Measurements from ENCODE around the gene FEM1B.

The FEM1B gene

GRCh38 chr15:68307131-68307928, 29.8 kb downstream of the FEM1B start:
- Mint-ChIP-seq H3K27ac (no peak overlapping the region), H3K4me1 (peaks cover 20% of the 10 kb centered on the region), H3K9me3 (no peaks in the 10 kb centered on the region), H3K27me3 (peaks cover 11% of the 10 kb centered on the region), H3K4me3 (peak overlapping the region in 1 of 2 donors; percentile 59)
- no peak for DNase-seq
- no peak for ATAC-seq

GRCh38 chr15:68309024-68309423, 31.5 kb downstream of the FEM1B start:
- peaks cover 17% of the 10 kb centered on the region for H3K4me1 Mint-ChIP-seq
- no peak overlapping the region for H3K27ac Mint-ChIP-seq
- ATAC-seq (no peak), DNase-seq (no peak)
- H3K27me3 Mint-ChIP-seq = peaks cover 11% of the 10 kb centered on the region
- H3K9me3 Mint-ChIP-seq = no peaks in the 10 kb centered on the region
- H3K4me3 Mint-ChIP-seq = no peak overlapping the region

DNA sequence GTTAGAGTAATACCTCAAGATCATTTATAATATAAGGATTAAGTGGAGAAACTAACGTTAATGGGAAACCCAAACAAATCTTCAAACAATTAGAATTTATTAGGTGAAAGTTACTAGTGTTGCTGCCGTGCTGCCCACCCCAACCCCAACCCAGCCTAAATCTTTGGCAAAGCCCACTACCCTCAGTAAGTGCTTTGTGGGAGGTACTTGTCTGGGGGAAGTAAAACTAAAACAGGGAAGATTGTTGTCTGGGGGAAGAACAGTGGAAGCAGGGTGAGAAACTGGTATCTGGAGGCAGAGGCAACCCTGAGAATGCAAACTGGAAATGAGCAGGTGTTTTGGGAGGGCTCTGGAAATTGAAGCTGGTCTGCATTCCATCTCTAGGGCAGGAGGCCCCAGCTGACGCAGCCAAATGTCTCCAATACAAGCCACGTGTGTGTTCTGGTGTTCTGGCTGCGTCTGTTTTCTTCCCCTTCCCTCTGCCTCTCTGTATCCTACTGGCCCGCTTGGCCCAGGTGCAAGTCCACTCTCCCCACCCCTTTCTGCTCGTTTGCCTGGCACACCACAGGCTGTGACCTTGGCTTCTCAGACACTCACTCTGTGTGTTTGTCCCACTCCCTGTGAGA, 32.7 kb downstream of the FEM1B start:
- Mint-ChIP-seq H3K4me3 (no peak overlapping the region), H3K4me1 (peaks cover 11% of the 10 kb centered on the region), H3K9me3 (no peaks in the 10 kb centered on the region), H3K27ac (no peak overlapping the region), H3K27me3 (peaks cover 11% of the 10 kb centered on the region)
- no peak for ATAC-seq
- no peak for DNase-seq

GRCh38 chr15:68310804-68311463, 33.4 kb downstream of the FEM1B start:
- H3K27ac Mint-ChIP-seq = no peak overlapping the region
- no peaks in the 10 kb centered on the region for H3K9me3 Mint-ChIP-seq
- peaks cover 11% of the 10 kb centered on the region for H3K27me3 Mint-ChIP-seq
- no peak overlapping the region for H3K4me3 Mint-ChIP-seq
- DNase-seq (no peak), ATAC-seq (no peak)
- H3K4me1 Mint-ChIP-seq = peaks cover 11% of the 10 kb centered on the region

DNA sequence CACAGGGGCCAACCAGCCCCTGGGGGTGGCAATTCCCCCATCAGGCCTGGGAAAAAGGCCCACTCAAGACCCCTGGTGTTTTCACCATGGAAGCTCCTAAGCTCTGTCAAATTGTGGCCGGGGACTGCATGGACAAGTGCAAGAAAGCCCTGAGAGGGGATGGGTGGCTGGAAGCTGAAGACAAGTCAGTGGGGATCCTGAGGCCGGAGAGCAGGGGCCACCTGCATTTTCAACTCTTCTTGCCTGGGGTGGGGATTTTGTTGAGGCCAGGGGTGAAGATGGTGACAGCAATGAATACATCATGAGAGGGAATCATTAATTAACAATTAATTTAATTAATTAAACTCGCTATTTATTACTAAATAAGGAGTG, 33.9 kb downstream of the FEM1B start:
- H3K9me3 Mint-ChIP-seq = no peaks in the 10 kb centered on the region
- DNase-seq (no peak), ATAC-seq (no peak)
- no peak overlapping the region for H3K27ac Mint-ChIP-seq
- peaks cover 6% of the 10 kb centered on the region for H3K4me1 Mint-ChIP-seq
- H3K27me3 Mint-ChIP-seq = peaks cover 11% of the 10 kb centered on the region
- no peak overlapping the region for H3K4me3 Mint-ChIP-seq

- H3K27me3 Mint-ChIP-seq = peaks cover 9% of the 10 kb centered on the region
- no peak overlapping the region for H3K4me3 Mint-ChIP-seq
- H3K9me3 Mint-ChIP-seq = no peaks in the 10 kb centered on the region
- no peak for DNase-seq
- ATAC-seq = no peak
- peaks cover under 1% of the 10 kb centered on the region for H3K4me1 Mint-ChIP-seq
- no peak overlapping the region for H3K27ac Mint-ChIP-seq
These were observed 34.5 kb downstream of the FEM1B start for GRCh38 chr15:68311859-68312557.

DNA sequence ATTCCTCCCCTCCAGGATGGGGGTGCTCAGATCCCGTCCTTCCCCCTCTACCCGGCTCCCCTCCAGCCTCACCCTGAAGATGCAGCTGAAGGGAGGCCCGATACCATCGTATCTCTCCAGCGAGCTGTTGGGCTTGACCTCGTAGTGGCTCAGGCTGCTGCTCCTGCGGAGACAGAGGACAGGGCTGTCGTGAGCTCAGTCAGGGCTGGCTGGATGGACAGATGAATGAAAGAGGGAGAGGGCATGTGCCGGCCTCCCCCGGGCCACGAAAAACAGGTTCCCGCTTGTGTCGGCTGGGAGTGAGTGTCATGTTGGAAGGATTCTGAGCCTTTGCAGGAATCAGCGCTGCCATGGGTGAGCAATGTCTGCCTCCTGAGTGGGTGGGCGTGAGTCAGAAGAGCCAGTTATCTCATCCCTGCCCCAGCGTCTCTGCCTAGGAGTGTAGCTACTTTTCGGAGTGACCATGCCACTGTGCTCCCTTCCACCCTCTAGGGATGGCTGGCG, 35.2 kb downstream of the FEM1B start:
- Mint-ChIP-seq H3K9me3 (no peaks in the 10 kb centered on the region), H3K27ac (no peak overlapping the region), H3K27me3 (peaks cover 1% of the 10 kb centered on the region), H3K4me1 (no peaks in the 10 kb centered on the region), H3K4me3 (no peak overlapping the region)
- no peak for DNase-seq
- ATAC-seq = no peak

- H3K4me3 Mint-ChIP-seq = no peak overlapping the region
- DNase-seq = no peak
- no peaks in the 10 kb centered on the region for H3K4me1 Mint-ChIP-seq
- H3K27me3 Mint-ChIP-seq = no peaks in the 10 kb centered on the region
- peak; percentile 15 for ATAC-seq
- peak overlapping the region in 1 of 2 donors; percentile 51 for H3K27ac Mint-ChIP-seq
- no peaks in the 10 kb centered on the region for H3K9me3 Mint-ChIP-seq
These were observed 36.2 kb downstream of the FEM1B start for GRCh38 chr15:68313501-68314410.

- no peak for ATAC-seq
- DNase-seq = no peak
- H3K4me3 Mint-ChIP-seq = no peak overlapping the region
- no peaks in the 10 kb centered on the region for H3K27me3 Mint-ChIP-seq
- no peaks in the 10 kb centered on the region for H3K4me1 Mint-ChIP-seq
- H3K27ac Mint-ChIP-seq = no peak overlapping the region
- H3K9me3 Mint-ChIP-seq = no peaks in the 10 kb centered on the region
These were observed 37.0 kb downstream of the FEM1B start for GRCh38 chr15:68314563-68314962.

DNA sequence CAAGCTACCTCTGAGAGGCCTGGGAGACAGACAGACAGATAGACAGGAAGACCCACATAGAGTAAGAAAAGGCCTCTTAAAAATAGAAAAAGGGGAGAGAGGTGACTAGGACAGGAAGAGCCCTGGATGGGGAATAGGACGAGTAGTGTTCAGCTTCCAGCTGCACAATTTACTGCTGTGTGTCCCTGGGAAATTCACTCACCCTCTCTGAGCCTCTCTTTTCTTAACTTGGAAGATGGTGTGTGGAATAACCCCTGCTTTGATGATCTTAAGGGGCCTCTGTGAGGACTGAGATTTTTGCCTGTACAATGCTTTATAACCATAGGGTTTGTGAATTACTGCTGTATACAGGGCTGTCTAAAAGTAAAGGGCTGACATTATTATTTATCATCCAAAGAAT, 37.5 kb downstream of the FEM1B start:
- ATAC-seq = no peak
- no peak overlapping the region for H3K4me3 Mint-ChIP-seq
- H3K9me3 Mint-ChIP-seq = no peaks in the 10 kb centered on the region
- no peak for DNase-seq
- no peaks in the 10 kb centered on the region for H3K4me1 Mint-ChIP-seq
- no peak overlapping the region for H3K27ac Mint-ChIP-seq
- H3K27me3 Mint-ChIP-seq = no peaks in the 10 kb centered on the region

- Mint-ChIP-seq H3K9me3 (no peaks in the 10 kb centered on the region), H3K4me1 (no peaks in the 10 kb centered on the region), H3K27ac (no peak overlapping the region), H3K27me3 (no peaks in the 10 kb centered on the region), H3K4me3 (no peak overlapping the region)
- no peak for ATAC-seq
- no peak for DNase-seq
These were observed 38.0 kb downstream of the FEM1B start for GRCh38 chr15:68315495-68316031.

GRCh38 chr15:68316061-68316804, 38.7 kb downstream of the FEM1B start:
- no peaks in the 10 kb centered on the region for H3K9me3 Mint-ChIP-seq
- H3K27ac Mint-ChIP-seq = no peak overlapping the region
- DNase-seq (no peak), ATAC-seq (no peak)
- no peaks in the 10 kb centered on the region for H3K27me3 Mint-ChIP-seq
- no peak overlapping the region for H3K4me3 Mint-ChIP-seq
- H3K4me1 Mint-ChIP-seq = no peaks in the 10 kb centered on the region

DNA sequence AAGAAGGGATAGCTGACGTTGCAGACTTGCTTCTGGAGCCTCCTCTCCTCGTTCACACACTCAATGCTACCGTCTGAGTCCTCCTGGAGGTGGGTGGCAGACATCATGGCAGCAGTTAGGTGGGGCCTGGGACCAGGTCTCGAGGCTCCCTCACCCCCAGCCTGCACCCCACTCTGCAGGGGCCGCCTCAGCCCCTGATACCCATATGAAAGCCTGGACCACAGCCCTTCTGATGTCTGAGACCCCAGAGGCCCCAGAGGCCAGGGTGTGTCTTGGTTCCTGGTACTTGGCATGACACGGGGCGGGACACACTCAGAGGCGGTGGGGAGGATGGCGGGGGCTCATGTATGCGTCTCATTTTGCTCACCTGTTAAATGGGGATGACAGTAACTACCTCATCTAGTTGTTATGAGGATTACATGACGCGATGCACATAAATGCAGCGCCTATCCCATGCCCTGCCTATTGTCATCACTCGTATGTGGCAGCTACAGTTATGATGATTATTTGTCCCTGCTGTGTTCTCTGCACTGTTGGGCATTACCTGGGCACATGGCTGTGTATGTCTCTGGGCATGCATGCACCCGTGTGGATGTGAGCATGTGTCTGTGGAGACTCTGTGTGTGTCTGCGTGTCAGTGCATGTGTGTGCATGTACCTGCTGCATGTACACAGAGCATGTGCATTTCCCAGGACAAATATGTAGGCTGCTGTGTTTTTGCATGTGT, 39.9 kb downstream of the FEM1B start:
- Mint-ChIP-seq H3K4me1 (no peaks in the 10 kb centered on the region), H3K27ac (peak overlapping the region in 1 of 2 donors; percentile 30), H3K4me3 (no peak overlapping the region), H3K27me3 (no peaks in the 10 kb centered on the region), H3K9me3 (no peaks in the 10 kb centered on the region)
- DNase-seq (no peak), ATAC-seq (no peak)

Data from stimulated activated naive CD8-positive, alpha-beta T cell treated with anti-CD3 and anti-CD28 coated beads, Interleukin-15, amount 100 ng/mL, for 72 hours (primary cell).